Measurements from ENCODE around the gene OR2AT4. TPM values are rescaled to one million over a fixed set of nuclear protein-coding genes. Genes with fewer than 3 reads are reported as not detected.
A peak's percentile ranks its signal among the peaks of the same experiment; 100 is the strongest.

Gene OR2AT4
- total and polyA plus RNA-seq, 2 donors from 2014 or later: not detected

DNA sequence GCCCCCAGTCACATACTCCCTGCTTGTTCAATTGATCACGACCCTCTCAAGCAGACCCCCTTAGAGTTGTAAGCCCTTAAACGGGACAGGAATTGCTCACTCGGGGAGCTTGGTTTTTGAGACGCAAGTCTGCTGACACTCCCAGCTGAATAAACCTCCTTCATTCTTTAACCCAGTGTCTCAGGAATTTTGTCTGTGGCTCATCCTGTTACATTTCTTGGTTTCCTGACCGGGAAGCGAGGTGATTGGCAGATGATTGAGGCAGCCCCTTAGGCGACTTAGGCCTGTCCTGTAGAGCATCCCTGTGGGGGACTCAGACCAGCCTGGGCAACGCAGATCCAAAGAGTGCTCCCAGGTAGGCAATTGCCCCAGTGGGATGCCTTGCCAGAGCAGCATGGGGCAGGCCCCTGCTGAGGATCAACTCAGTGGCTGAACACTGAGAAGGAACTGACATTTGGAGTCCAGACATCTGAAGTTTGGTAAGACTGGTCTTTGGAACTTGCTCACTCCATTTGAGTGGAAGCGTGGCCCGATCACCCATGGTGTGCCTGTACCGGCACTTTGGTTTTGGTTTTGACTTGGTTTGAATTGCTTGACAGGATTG lies 56.4 kb downstream of the OR2AT4 start:
- FAIRE-seq (no peak), DNase-seq (no peak)
- H3K27me3 ChIP-seq (ENCODE audit: control insufficient read depth, insufficient read depth, low read length): no peaks in the 10 kb centered on the region
- no peak overlapping the region for H3K27ac ChIP-seq (ENCODE audit: low read depth in 2 of 2, low read length in 2 of 2)
- TF ChIP-seq, protein P1, sequence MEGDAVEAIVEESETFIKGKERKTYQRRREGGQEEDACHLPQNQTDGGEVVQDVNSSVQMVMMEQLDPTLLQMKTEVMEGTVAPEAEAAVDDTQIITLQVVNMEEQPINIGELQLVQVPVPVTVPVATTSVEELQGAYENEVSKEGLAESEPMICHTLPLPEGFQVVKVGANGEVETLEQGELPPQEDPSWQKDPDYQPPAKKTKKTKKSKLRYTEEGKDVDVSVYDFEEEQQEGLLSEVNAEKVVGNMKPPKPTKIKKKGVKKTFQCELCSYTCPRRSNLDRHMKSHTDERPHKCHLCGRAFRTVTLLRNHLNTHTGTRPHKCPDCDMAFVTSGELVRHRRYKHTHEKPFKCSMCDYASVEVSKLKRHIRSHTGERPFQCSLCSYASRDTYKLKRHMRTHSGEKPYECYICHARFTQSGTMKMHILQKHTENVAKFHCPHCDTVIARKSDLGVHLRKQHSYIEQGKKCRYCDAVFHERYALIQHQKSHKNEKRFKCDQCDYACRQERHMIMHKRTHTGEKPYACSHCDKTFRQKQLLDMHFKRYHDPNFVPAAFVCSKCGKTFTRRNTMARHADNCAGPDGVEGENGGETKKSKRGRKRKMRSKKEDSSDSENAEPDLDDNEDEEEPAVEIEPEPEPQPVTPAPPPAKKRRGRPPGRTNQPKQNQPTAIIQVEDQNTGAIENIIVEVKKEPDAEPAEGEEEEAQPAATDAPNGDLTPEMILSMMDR (IDR thresholded peaks at IDR 0.05; ENCODE audit: borderline replicate concordance, extremely low read depth, insufficient read depth): no peak
- H3K9me3 ChIP-seq (ENCODE audit: control insufficient read depth in 2 of 3, insufficient read depth in 1 of 3, low read length in 3 of 3): no peaks in the 10 kb centered on the region
- H3K4me3 ChIP-seq (ENCODE audit: low read length in 3 of 3): no peak overlapping the region
- H3K4me1 ChIP-seq (ENCODE audit: control insufficient read depth in 2 of 3, insufficient read depth in 2 of 3, low read depth in 1 of 3, low read length in 3 of 3): no peaks in the 10 kb centered on the region
- H3K9ac ChIP-seq (ENCODE audit: low read length in 3 of 3): no peak overlapping the region
- intact Hi-C loops (cut with DNase I): no loop called here
- no peaks in the 10 kb centered on the region for H3K36me3 ChIP-seq (ENCODE audit: control insufficient read depth in 2 of 3, insufficient read depth in 3 of 3, low read length in 3 of 3)

DNA sequence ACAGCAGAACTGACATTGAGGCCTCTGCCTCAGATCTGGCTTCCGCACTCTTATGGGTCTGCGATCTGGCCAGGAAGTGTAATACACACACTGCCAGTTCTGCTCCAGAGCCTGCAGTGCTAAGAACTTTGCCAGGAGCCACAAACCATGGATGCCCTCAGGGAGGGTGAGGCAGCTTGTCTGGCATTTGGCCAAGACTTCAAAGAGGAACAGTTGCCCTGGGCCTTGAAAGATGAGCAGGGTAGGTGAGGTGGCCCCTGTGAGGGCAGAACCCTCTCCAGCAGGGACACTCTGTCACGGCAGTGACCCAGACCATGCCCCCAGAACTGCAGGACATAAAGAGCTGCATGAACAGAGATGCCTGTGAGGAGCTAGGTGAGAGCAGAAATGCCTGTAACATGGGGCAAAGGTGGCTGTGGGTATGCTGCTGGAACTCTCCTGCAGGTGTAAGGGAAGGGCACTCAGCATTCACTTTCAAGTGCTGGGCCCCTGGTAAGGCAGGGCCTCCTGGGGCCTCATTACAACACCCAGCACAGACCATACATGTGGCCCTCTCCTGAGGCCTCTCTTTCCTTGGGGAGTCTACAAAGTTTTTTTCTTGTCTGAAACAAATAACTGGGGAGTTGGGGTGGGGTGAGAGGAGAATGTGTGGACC lies 60.6 kb downstream of the OR2AT4 start:
- Histone ChIP-seq H3K27ac (ENCODE audit: low read depth in 2 of 2, low read length in 2 of 2) (no peak overlapping the region), H3K9me3 (ENCODE audit: control insufficient read depth in 2 of 3, insufficient read depth in 1 of 3, low read length in 3 of 3) (no peaks in the 10 kb centered on the region), H3K4me1 (ENCODE audit: control insufficient read depth in 2 of 3, insufficient read depth in 2 of 3, low read depth in 1 of 3, low read length in 3 of 3) (no peaks in the 10 kb centered on the region), H3K36me3 (ENCODE audit: control insufficient read depth in 2 of 3, insufficient read depth in 3 of 3, low read length in 3 of 3) (no peaks in the 10 kb centered on the region), H3K4me3 (ENCODE audit: low read length in 3 of 3) (no peak overlapping the region), H3K27me3 (ENCODE audit: control insufficient read depth, insufficient read depth, low read length) (no peaks in the 10 kb centered on the region), H3K9ac (ENCODE audit: low read length in 3 of 3) (no peak overlapping the region)
- intact Hi-C loops (cut with DNase I): no loop called here
- FAIRE-seq (no peak), DNase-seq (peak in 4 of 5 donors; percentile 14 to 38 (median 36))
- TF ChIP-seq, protein P1 (IDR thresholded peaks at IDR 0.05; ENCODE audit: borderline replicate concordance, extremely low read depth, insufficient read depth): no peak

DNA sequence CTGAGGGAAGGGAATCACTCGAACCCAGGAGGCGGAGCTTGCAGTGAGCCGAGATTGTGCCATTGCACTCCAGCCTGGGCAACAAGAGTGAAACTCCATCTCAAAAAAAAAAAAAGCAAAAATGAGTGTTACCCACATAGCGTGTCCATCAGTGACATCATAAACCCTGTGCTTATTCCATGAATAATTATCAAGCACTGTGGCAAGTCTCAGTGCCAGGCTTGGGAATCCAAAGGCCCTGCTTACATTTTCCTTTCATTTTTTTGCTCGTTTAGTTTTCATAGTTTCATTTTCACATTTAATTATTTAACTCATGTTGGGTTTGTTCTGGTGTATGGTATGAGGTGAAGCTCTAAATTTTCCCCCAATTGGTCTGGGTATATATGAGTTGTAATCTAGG lies 61.4 kb downstream of the OR2AT4 start:
- Histone ChIP-seq H3K9me3 (ENCODE audit: control insufficient read depth in 2 of 3, insufficient read depth in 1 of 3, low read length in 3 of 3) (no peaks in the 10 kb centered on the region), H3K27me3 (ENCODE audit: control insufficient read depth, insufficient read depth, low read length) (no peaks in the 10 kb centered on the region), H3K27ac (ENCODE audit: low read depth in 2 of 2, low read length in 2 of 2) (no peak overlapping the region), H3K36me3 (ENCODE audit: control insufficient read depth in 2 of 3, insufficient read depth in 3 of 3, low read length in 3 of 3) (no peaks in the 10 kb centered on the region), H3K4me3 (ENCODE audit: low read length in 3 of 3) (no peak overlapping the region), H3K4me1 (ENCODE audit: control insufficient read depth in 2 of 3, insufficient read depth in 2 of 3, low read depth in 1 of 3, low read length in 3 of 3) (no peaks in the 10 kb centered on the region), H3K9ac (ENCODE audit: low read length in 3 of 3) (no peak overlapping the region)
- intact Hi-C loops (cut with DNase I): no loop called here
- FAIRE-seq: no peak
- DNase-seq: no peak
- TF ChIP-seq, protein P1 (IDR thresholded peaks at IDR 0.05; ENCODE audit: borderline replicate concordance, extremely low read depth, insufficient read depth): no peak

All from kidney (tissue), 14 donors.